ENCODE measurements around the gene NPC2.

The NPC2 gene

GRCh38 chr14:74478996-74479635, 14.0 kb downstream of the NPC2 start:
- TF ChIP-seq GATA3 (IDR thresholded peaks at IDR 0.05; ENCODE audit: low read depth, low read length) (no peak), GATA2 (IDR thresholded peaks at IDR 0.05; ENCODE audit: low read depth, low read length) (no peak)

GRCh38 chr14:74476607-74477006, 16.5 kb downstream of the NPC2 start:
- TF ChIP-seq GATA3 (IDR thresholded peaks at IDR 0.05; ENCODE audit: low read depth, low read length) = no peak
- TF ChIP-seq GATA2 (IDR thresholded peaks at IDR 0.05; ENCODE audit: low read depth, low read length) = no peak

GRCh38 chr14:74476107-74476506, 17.0 kb downstream of the NPC2 start:
- no peak for TF ChIP-seq GATA3 (IDR thresholded peaks at IDR 0.05; ENCODE audit: low read depth, low read length)
- TF ChIP-seq GATA2 (IDR thresholded peaks at IDR 0.05; ENCODE audit: low read depth, low read length) = no peak

GRCh38 chr14:74475678-74476077, 17.4 kb downstream of the NPC2 start:
- no peak for TF ChIP-seq GATA3 (IDR thresholded peaks at IDR 0.05; ENCODE audit: low read depth, low read length)

- TF ChIP-seq GATA3 (IDR thresholded peaks at IDR 0.05; ENCODE audit: low read depth, low read length) (no peak), GATA2 (IDR thresholded peaks at IDR 0.05; ENCODE audit: low read depth, low read length) (no peak)
Observed at GRCh38 chr14:74474376-74474775, 18.7 kb downstream of the NPC2 start.

GRCh38 chr14:74472601-74473000, 20.5 kb downstream of the NPC2 start:
- TF ChIP-seq GATA3 (IDR thresholded peaks at IDR 0.05; ENCODE audit: low read depth, low read length) = no peak
- no peak for TF ChIP-seq GATA2 (IDR thresholded peaks at IDR 0.05; ENCODE audit: low read depth, low read length)

- no peak for TF ChIP-seq GATA3 (IDR thresholded peaks at IDR 0.05; ENCODE audit: low read depth, low read length)
- TF ChIP-seq GATA2 (IDR thresholded peaks at IDR 0.05; ENCODE audit: low read depth, low read length) = no peak
Observed at GRCh38 chr14:74469548-74470518, 23.3 kb downstream of the NPC2 start.

- TF ChIP-seq GATA2 (IDR thresholded peaks at IDR 0.05; ENCODE audit: low read depth, low read length) (no peak), GATA3 (IDR thresholded peaks at IDR 0.05; ENCODE audit: low read depth, low read length) (no peak)
Observed at GRCh38 chr14:74468513-74468912, 24.6 kb downstream of the NPC2 start.

- TF ChIP-seq GATA3 (IDR thresholded peaks at IDR 0.05; ENCODE audit: low read depth, low read length) (no peak), GATA2 (IDR thresholded peaks at IDR 0.05; ENCODE audit: low read depth, low read length) (no peak)
Observed at GRCh38 chr14:74465335-74465734, 27.8 kb downstream of the NPC2 start.

- TF ChIP-seq GATA3 (IDR thresholded peaks at IDR 0.05; ENCODE audit: low read depth, low read length) = no peak
- TF ChIP-seq GATA2 (IDR thresholded peaks at IDR 0.05; ENCODE audit: low read depth, low read length) = no peak
Observed at GRCh38 chr14:74464785-74465184, 28.3 kb downstream of the NPC2 start.

- TF ChIP-seq GATA3 (IDR thresholded peaks at IDR 0.05; ENCODE audit: low read depth, low read length) = no peak
- no peak for TF ChIP-seq GATA2 (IDR thresholded peaks at IDR 0.05; ENCODE audit: low read depth, low read length)
Observed at GRCh38 chr14:74463697-74464096, 29.4 kb downstream of the NPC2 start.

GRCh38 chr14:74462993-74463392, 30.1 kb downstream of the NPC2 start:
- TF ChIP-seq GATA2 (IDR thresholded peaks at IDR 0.05; ENCODE audit: low read depth, low read length) (no peak), GATA3 (IDR thresholded peaks at IDR 0.05; ENCODE audit: low read depth, low read length) (no peak)

- TF ChIP-seq GATA2 (IDR thresholded peaks at IDR 0.05; ENCODE audit: low read depth, low read length) = no peak
- no peak for TF ChIP-seq GATA3 (IDR thresholded peaks at IDR 0.05; ENCODE audit: low read depth, low read length)
Observed at GRCh38 chr14:74459976-74460375, 33.1 kb downstream of the NPC2 start.

GRCh38 chr14:74459289-74459946, 33.7 kb downstream of the NPC2 start:
- no peak for TF ChIP-seq GATA2 (IDR thresholded peaks at IDR 0.05; ENCODE audit: low read depth, low read length)
- TF ChIP-seq GATA3 (IDR thresholded peaks at IDR 0.05; ENCODE audit: low read depth, low read length) = no peak
